HG03097 (cell line): ENCODE data around the gene AMMECR1.

Source experiments
- ATAC-seq: cut with Tn5 transposase; IDR thresholded peaks from one replicate; pipeline ENCODE4 v1.9.1; 2021; ENCODE audit not compliant: unreplicated experiment, low FRiP score

Gene AMMECR1

DNA sequence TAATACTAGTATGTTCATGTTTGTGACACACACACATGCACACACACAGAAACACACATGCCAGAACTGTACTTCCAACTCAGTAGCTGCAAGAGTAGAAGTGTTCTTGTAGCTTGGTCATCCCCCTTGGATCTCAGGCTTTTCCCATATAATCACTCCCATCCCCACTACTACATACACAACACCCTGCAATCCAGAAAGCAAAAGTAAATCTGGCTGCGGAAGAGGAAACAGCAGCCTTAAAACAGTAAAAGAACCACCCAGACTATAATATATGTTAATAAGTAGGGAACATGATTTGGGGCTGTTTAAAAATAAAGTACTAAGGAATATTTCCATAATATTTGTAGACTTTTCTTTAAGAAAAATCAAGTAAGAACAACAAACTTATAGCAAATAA, 103.2 kb downstream of the AMMECR1 start:
- no peak for ATAC-seq

DNA sequence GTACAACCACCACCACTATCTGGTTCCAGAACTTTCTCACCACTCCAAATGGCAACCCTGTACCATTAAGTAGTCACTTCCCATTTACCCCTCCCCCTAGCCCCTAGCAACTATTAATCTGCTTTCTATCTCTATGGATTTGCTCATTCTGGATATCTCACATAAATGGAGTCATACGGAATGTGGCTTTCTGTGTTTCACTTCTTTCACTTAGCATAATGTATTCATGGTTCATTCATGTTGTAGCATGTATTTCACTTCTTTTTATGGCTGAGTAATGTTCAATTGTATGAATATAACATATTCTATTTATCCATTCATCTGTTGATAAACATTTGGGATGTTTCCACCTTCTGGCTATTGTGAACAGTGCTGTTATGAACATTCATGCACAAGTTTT, 104.7 kb downstream of the AMMECR1 start:
- no peak for ATAC-seq

DNA sequence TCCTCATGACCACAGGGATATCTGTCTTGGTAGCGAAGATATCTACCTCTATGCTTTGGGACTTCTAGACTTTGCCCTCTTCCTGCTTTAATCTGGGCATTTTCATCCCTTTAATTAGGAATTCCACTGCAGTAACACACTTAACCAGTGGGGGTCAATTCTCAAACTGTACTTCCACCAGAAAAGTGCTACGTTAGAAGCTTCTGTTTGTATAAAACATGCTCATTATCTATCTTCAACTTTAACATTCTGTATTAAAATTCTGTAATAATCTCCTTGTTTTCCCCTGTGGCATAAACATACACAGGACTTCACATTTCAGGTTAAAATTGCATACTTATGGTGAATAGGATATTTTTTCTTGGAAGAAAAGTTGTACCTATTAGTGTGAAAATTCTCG, 105.6 kb downstream of the AMMECR1 start:
- ATAC-seq, result no peak

DNA sequence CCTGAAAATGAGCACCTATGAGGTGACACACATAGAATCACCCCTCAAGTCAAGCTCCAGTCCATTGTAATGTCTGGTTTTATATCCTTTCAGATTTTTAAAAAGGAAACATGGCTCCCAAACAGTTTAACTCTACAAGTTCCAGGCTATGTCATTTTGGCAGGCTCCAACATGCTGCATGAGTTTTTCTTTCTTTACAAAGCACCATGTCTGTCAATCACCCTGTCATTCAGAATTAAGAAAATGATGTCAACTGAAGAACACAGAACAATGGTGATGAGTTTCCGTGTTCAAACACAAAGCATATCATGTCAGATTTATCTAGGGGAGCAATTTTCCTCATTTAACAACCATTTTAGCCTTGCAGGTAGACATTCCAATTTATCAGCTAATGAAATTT, 106.5 kb downstream of the AMMECR1 start:
- no peak for ATAC-seq

DNA sequence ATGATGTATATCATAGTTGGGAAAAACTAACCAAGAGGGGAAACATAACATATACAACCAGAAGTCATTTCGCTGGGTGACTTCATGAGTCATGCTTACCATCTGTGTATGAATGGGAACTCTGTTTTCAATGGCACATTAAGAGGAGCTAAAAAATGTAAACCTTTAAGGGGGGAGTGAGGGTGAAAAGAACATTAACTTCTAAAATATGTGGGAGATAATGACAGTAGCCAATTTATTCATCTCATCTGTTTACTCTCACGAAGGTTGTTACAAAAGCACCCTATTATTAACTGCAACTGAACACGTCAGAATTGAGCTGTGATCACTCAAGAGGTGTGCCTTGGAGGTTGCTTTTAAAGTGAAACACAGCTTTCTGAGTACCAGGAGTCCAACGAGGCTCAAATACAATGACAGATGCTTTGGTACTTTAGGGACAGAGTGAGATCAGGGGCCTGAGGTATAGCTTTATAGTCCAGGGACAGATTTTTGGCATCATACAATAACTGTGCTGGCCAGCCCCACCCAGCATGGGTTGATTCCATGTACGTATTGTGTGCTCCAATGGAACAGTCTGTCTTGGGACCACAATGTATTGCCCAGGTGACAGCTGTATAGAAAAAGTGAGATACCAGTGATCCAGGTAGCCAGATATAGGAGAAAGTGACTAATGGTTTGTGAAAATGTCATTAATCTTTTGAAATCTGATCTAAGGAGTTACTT, 107.3 kb downstream of the AMMECR1 start:
- ATAC-seq, result no peak

DNA sequence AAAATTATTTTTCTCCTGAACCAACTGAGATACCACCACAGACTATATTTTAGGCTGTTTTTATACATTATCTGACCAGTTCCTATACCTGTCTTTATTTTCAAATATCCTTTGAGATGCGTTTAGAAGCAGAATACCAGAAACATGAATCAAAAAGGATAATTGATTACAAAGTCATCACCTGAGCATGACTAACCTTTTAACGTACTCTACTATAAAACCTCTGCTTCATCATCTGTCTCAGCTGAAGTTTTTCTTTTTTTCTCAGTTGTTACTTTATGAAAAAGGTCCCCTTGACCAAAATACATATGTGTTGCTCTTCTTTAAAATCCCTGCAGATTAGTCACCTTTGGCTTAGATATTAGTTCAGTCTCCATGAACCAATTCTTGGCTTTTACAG, 109.8 kb downstream of the AMMECR1 start:
- ATAC-seq, result no peak

DNA sequence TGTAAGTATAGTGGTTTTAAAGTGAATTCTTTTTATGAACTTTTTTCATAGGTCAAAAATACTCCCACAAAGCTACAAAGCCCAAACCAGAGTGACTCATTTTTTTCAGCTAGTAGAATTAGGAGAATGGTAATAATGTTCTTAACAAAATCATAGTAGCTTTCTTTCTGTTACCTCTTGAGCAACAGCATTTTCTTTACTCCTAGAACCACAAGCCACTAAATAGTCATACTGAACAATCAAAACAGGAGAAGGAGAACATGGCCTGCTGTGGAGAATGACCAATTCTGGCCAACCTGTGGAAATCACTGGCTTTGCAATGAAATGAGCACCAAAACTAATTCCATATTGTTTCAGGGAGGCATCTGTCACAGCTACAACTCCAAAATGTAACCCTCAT, 112.9 kb downstream of the AMMECR1 start:
- ATAC-seq, result no peak

DNA sequence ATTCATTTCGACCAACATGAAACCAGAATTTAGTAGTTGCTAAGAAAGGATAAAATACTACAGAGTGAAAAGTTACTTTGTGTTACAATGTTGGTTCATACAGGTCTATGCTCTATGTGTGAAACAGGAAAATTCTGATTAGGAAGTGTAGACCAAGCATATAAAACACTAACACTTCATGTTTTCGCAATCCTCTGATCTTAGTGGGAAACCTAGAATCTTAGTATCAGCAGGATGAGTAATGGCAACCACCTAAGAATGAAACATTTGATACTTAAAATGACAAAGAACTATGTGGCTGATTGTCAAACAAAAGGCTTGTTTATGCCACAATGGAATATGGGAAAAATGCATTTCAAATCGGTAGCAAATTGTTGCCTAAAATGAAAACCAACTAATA, 116.1 kb downstream of the AMMECR1 start:
- ATAC-seq, result no peak

DNA sequence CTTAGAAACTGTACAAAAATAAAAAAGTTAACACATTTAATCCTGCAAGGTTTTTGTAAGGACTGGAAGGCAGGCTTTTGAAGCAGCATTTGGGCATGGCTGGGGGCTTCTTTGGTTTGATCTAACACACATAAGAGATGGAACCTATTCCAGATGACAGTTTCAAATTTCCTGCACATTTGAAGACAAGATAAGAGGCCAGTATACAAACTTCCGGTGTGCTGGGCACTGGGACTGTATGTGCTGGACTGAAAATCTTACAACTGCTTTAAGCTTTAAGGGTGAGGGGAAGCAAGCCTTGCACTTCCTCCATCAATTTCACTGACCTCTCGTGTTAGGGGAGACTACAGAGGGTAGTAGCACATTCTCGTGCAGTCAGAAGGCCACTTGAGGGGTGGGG, 122.9 kb downstream of the AMMECR1 start:
- no peak for ATAC-seq

DNA sequence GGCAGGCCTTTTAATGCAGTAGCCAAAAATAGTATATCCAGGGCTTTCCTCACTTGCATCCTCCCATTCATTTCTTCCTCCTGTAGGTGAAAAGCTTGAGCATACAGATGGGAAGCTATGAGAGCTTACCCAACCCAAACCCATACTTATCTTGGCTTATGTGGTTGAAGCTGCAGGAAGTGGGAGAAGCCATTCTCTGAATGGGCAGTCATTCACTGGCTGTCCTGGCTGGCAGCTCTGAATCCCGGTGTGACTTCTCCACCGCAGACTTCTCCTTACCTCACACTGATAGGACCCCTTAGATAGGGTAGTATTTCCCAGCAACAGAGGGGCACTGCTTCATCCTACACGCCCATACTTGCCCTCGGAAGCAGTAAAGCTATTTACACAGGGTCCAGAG, 125.4 kb downstream of the AMMECR1 start:
- ATAC-seq, result no peak

DNA sequence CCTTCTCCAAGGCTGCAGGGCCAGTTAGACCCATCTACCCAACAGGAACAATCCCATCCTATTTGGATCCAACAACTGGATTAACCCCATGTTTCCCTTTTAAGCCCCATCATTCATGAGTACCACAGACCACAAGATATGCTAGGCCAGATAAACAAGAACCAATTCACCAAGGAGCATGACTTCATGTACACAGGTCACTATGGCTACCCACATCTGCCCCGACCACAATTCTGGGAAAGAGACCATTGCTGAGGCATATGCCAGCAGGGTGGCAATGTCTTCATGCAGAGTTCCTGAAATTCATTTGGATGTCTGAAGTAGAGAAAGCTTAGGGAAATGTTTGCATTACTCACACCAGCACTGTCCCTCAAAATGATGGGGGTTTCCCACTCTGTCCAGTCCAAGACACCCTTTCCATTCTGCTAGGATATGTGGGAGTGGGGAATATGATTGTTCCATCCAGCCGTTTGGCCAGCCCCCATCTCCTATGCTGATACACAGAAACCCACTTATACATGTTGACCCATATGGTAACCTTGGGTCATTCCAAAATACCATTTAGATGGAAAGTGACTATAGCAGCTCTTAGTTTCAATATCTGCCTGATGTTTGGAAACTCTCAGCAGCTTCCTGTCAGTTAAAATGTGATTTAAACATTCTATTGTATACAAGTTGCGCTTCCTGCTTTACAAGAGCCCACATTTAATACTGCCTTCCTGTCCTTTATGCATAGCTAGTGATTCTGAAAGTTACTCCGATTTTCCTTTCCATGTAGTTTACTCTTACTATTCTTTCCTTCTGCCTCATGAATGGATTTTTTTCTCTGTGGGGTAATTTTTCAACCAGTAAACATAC, 129.0 kb downstream of the AMMECR1 start:
- ATAC-seq, result no peak

DNA sequence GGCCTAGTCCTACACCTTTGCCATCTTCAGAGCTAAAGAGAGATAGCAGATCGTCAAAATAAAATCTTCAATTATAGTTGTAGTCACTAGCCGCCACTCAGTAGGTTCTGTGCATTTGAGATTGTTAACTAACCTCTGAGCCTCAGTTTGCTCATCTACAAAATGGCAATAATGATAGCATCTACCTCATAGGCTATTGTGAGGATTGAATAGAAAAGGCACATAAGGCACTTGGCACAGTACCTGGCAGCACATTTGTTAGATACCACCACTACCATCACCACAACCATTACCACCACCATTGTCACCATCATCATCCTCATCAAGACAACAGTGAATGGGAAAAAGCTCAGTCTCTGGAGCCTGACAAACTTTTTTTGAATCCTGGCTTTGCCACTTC, 134.6 kb downstream of the AMMECR1 start:
- ATAC-seq, result no peak

DNA sequence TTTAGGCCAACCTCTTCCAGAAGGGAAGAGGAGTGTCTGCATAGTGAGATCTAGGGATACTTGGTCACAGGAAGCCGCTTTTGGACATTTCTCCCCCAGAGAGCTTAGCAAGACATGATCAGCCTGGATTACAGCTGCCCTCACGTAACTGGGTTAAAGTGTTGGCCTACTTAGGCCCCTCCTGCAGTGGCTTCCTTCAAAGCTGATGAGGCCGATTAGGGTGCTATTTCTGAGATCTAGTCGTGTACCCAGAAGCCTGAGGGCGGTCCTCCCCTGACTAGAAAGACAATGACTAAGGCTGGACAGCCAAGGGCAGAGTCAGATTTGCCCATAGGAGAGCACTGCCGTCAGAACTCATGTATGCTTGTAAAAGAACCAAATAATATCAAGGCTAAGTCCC, 135.0 kb downstream of the AMMECR1 start:
- ATAC-seq, result no peak

DNA sequence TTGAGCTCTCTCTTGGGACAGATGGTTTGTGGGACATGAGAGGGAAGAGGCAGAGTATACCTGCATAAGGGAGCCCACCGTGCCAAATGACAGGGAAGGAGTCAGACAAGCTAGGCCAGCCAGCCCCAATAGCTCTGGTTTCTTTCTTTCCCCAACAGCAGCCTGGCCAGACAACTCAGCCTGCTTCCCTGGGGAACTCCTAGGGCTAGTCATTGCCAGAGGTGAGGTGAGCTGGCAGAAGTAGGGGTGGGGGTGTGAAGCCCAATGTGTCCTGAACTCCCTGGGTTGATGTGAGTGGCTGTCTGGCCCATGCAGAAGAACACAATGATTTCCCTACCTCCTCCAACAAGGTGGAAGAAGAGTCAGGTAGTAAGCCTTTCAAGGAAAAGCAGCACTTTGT, 135.5 kb downstream of the AMMECR1 start:
- no peak for ATAC-seq

DNA sequence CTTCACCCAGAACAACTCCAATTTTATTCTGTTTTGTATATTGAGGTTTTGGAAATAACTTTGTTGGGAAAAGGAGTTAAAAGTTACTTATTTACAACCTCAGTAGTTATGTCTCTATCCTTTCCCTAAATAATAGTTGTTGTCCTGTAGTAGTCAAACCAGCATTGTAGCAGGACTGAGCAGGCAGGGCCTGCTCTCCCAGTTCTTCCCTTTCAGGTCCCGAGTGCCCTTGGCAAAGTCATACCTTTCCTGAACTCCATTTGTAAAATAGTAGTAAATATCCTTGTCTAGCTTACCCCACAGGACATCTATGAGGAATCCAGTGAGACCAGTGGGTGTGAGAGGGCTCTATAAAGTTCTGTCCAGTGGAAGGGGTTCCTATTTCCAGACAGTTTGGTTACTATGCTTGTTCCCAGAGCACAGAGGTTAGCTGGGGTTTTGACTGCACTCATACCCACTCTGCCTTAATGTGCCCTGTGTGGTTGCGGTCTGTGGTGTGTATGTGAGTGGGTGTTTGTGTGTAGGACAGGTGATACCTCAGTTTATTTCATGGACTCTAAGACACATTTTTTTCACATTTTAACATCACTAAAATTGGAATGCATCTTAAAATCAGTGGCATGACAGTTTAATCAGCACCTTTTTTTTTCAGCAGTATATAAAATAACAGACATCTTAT, 136.3 kb downstream of the AMMECR1 start:
- ATAC-seq, result no peak

DNA sequence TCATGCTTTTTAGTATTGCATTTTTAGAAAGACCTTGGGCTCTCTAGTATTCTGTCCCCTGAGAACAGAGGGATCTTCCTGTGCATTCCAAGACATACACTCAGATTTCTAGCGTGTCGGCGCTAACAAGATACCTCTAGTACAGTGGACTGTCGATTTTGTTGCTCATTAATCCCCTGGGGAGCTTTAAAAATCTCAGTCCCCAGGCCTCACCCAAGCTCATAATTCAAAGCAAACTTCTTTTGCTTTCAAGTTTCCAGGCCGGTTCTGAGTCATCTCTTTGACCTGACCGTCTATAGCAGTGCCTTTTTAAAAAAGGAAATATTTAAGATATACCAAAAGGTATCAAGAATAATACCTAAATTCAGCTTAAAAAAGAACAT, 137.0 kb downstream of the AMMECR1 start:
- ATAC-seq, result peak; percentile 52

DNA sequence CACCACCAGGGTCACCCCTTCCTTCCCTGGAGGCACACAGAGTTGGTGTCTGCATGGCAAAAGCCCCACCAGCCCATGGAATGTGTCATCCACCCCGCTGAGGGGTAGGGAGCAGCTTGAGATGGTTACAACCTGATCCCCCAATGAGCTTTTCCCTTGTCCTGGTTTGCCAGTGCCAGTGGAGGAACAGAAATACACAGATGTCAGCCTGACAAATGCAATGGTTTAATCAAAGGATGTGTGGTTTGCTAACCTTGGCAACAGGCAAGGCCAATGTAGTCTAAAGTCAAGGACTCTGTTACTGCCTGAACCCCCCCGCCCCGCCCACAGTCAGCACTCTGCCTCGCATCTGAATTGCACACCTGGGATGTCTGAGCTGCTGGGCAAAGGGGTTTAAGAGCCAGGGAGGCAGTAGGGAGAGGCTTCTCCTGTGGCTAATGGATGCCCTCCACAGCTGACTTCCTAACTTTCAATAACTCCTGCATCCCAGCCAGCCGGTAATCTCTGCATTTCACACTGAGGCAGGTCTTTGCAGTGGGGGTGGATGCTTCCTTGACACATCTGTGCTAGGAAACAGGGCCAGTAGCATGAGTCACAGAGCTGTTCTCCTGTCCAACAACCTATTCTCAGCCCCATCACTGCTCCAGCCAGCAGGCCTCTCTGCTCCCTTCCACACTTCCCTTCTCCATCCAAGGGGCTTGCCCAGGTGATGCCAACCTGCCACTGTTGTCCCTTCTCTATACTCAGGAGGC, 137.5 kb downstream of the AMMECR1 start:
- ATAC-seq, result no peak

DNA sequence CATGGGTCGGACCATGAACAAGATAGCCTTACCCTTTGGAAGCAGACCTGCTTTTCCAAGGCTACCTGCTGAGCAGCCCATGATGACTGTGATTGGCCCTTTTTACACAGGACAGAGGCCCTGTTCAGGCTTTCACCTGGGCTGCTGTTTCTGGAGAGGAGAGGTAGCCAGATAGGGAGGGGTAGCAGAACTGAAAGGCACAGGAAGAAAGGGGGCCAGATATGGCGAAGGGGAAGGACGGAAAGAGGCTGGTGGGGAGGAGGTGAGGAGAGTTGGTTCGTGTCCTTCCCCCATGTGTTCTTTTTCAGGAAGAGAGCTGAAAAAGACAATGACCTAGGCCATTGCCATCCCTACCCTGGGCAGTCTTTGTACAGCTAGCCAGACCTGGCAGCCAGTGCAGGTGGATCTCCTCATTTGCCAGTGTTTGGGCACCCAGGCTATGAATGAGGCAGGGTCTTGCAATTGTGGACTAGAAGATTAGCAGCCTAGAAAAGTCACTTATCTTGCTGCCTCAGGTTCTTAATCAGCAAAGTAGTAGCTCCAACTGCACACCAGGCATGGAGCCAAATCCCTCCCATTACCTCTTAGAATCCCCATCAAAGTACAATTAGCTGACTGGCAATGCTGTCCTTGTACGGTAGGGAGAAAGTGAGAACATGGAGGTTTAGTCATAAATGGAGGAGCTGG, 139.6 kb downstream of the AMMECR1 start:
- no peak for ATAC-seq

DNA sequence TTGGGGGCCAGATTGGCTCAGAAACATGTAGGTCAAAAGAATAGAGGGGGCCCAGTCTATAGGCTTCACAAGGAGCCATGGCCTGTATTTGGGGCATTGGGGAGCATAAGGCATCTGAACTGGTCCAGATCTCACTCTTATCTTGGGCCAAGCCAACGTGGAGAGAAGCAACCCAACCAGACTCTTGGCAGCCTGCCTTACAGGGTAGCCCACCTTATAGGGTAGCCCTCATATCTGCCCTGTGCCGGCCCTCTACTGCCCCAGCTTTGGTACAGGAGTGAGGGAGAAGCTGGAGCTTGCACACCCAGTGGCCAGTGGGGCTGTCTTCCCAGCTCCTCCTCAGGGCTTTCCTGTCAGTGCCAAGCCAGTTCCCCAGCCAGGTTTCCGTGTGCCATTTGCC, 142.2 kb downstream of the AMMECR1 start:
- ATAC-seq, result no peak

DNA sequence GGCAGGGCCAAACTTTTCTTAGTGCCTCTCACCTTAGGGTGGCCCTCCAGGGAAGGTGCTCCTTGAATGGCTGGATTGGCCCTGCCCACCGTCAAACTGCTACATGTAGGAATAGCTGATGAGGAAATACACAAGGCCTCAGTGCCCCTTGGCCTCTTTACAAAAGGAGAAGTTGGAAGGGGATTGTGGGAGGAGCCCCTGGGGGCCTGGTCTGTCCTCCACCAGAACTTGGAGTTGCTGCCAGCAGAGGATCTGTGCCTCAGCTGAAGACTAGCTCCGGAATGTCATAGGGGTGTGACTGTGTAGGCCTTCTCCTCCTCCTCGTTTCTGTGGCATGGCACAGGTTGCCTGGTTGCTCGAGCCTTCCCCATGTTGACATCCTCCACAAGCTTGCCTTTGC, 142.7 kb downstream of the AMMECR1 start:
- ATAC-seq, result no peak
